ENCODE data around the gene NEUROD6. TPM values are rescaled to one million over a fixed set of nuclear protein-coding genes. Genes with fewer than 3 reads are reported as not detected.

The NEUROD6 gene
- total and polyA plus RNA-seq, 2 donors (not counting 1 experiment from before 2014, with no cell fraction given): not detected

GRCh38 chr7:31336202-31337001 is 4.1 kb downstream of the NEUROD6 start:
- Histone ChIP-seq H3K9ac (ENCODE audit: insufficient read depth, low read length) (no peak overlapping the region), H4K20me1 (ENCODE audit: control insufficient read depth, extremely low read depth, insufficient read depth, low read length) (no peaks in the 10 kb centered on the region), H3K27ac (ENCODE audit: insufficient read depth, low read length) (no peak overlapping the region), H3K4me1 (ENCODE audit: control insufficient read depth, extremely low read depth, insufficient read depth, low read length) (no peaks in the 10 kb centered on the region), H3K4me2 (ENCODE audit: extremely low read depth, insufficient read depth, low read length) (no peak overlapping the region), H3K36me3 (ENCODE audit: control insufficient read depth, insufficient read depth, low read length) (no peaks in the 10 kb centered on the region), H3K27me3 (ENCODE audit: control insufficient read depth, insufficient read depth, low read length) (peaks cover 10% of the 10 kb centered on the region), H2AFZ (ENCODE audit: low read length) (no peak overlapping the region), H3K79me2 (ENCODE audit: control insufficient read depth, insufficient read depth, low read length) (no peaks in the 10 kb centered on the region), H3K4me3 (replicated peaks in 1 of 4; ENCODE audit: control extremely low read depth in 1 of 4, insufficient read depth in 1 of 4, low read depth in 3 of 4, low read length in 4 of 4) (no peak overlapping the region), H3K9me3 (ENCODE audit: control insufficient read depth, insufficient read depth, low read depth, low read length) (no peaks in the 10 kb centered on the region)
- DNase-seq (ENCODE audit: low read depth in 2 of 2): no peak
- TF ChIP-seq EZH2 (IDR thresholded peaks at IDR 0.05; ENCODE audit: low read length, missing control alignments) (peak; percentile 61), CTCF (conservative IDR thresholded peaks at IDR 0.05 in 1 of 2, IDR thresholded peaks at IDR 0.05 in 1 of 2; ENCODE audit: low read depth in 1 of 2, low read length in 2 of 2) (no peak)

GRCh38 chr7:31335884-31336201 is 4.7 kb downstream of the NEUROD6 start:
- TF ChIP-seq CTCF (conservative IDR thresholded peaks at IDR 0.05 in 1 of 2, IDR thresholded peaks at IDR 0.05 in 1 of 2; ENCODE audit: low read depth in 1 of 2, low read length in 2 of 2) (no peak), EZH2 (IDR thresholded peaks at IDR 0.05; ENCODE audit: low read length, missing control alignments) (no peak)
- Histone ChIP-seq H3K4me1 (ENCODE audit: control insufficient read depth, extremely low read depth, insufficient read depth, low read length) (no peaks in the 10 kb centered on the region), H3K9ac (ENCODE audit: insufficient read depth, low read length) (no peak overlapping the region), H3K27ac (ENCODE audit: insufficient read depth, low read length) (no peak overlapping the region), H3K4me2 (ENCODE audit: extremely low read depth, insufficient read depth, low read length) (no peak overlapping the region), H3K79me2 (ENCODE audit: control insufficient read depth, insufficient read depth, low read length) (no peaks in the 10 kb centered on the region), H3K4me3 (replicated peaks in 1 of 4; ENCODE audit: control extremely low read depth in 1 of 4, insufficient read depth in 1 of 4, low read depth in 3 of 4, low read length in 4 of 4) (no peak overlapping the region), H2AFZ (ENCODE audit: low read length) (no peak overlapping the region), H3K9me3 (ENCODE audit: control insufficient read depth, insufficient read depth, low read depth, low read length) (no peaks in the 10 kb centered on the region), H3K27me3 (ENCODE audit: control insufficient read depth, insufficient read depth, low read length) (peaks cover 10% of the 10 kb centered on the region), H4K20me1 (ENCODE audit: control insufficient read depth, extremely low read depth, insufficient read depth, low read length) (no peaks in the 10 kb centered on the region), H3K36me3 (ENCODE audit: control insufficient read depth, insufficient read depth, low read length) (no peaks in the 10 kb centered on the region)
- no peak for DNase-seq (ENCODE audit: low read depth in 2 of 2)

GRCh38 chr7:31335161-31335856 is 5.2 kb downstream of the NEUROD6 start:
- H3K27ac ChIP-seq (ENCODE audit: insufficient read depth, low read length): no peak overlapping the region
- no peaks in the 10 kb centered on the region for H3K36me3 ChIP-seq (ENCODE audit: control insufficient read depth, insufficient read depth, low read length)
- no peaks in the 10 kb centered on the region for H3K9me3 ChIP-seq (ENCODE audit: control insufficient read depth, insufficient read depth, low read depth, low read length)
- H3K9ac ChIP-seq (ENCODE audit: insufficient read depth, low read length): no peak overlapping the region
- peaks cover 10% of the 10 kb centered on the region for H3K27me3 ChIP-seq (ENCODE audit: control insufficient read depth, insufficient read depth, low read length)
- H3K4me2 ChIP-seq (ENCODE audit: extremely low read depth, insufficient read depth, low read length): no peak overlapping the region
- H2AFZ ChIP-seq (ENCODE audit: low read length): no peak overlapping the region
- no peak overlapping the region for H3K4me3 ChIP-seq (replicated peaks in 1 of 4; ENCODE audit: control extremely low read depth in 1 of 4, insufficient read depth in 1 of 4, low read depth in 3 of 4, low read length in 4 of 4)
- H3K79me2 ChIP-seq (ENCODE audit: control insufficient read depth, insufficient read depth, low read length): no peaks in the 10 kb centered on the region
- H4K20me1 ChIP-seq (ENCODE audit: control insufficient read depth, extremely low read depth, insufficient read depth, low read length): no peaks in the 10 kb centered on the region
- TF ChIP-seq EZH2 (IDR thresholded peaks at IDR 0.05; ENCODE audit: low read length, missing control alignments): peak; percentile 34
- TF ChIP-seq CTCF (conservative IDR thresholded peaks at IDR 0.05 in 1 of 2, IDR thresholded peaks at IDR 0.05 in 1 of 2; ENCODE audit: low read depth in 1 of 2, low read length in 2 of 2): no peak
- DNase-seq (ENCODE audit: low read depth in 2 of 2): peak in 1 of 2 donors; percentile 6
- no peaks in the 10 kb centered on the region for H3K4me1 ChIP-seq (ENCODE audit: control insufficient read depth, extremely low read depth, insufficient read depth, low read length)
